ENCODE measurements around the gene MYLK.
"Not testable (repeated sequence)": the region's sequence is repeated elsewhere in the genome, so short reads cannot be mapped to it uniquely, and the experiment has no call there.

MYLK gene

GRCh38 chr3:123621186-123621849 lies 262.8 kb downstream of the MYLK start:
- no peaks in the 10 kb centered on the region for H3K4me1 Mint-ChIP-seq
- H3K27ac Mint-ChIP-seq, result no peak overlapping the region
- H3K27me3 Mint-ChIP-seq, result no peaks in the 10 kb centered on the region
- no peak overlapping the region for H3K4me3 Mint-ChIP-seq
- H3K36me3 Mint-ChIP-seq, result no peaks in the 10 kb centered on the region
- no peaks in the 10 kb centered on the region for H3K9me3 Mint-ChIP-seq

GRCh38 chr3:123620343-123620742 lies 263.8 kb downstream of the MYLK start:
- H3K36me3 Mint-ChIP-seq, result no peaks in the 10 kb centered on the region
- H3K4me3 Mint-ChIP-seq, result no peak overlapping the region
- no peaks in the 10 kb centered on the region for H3K27me3 Mint-ChIP-seq
- H3K4me1 Mint-ChIP-seq, result no peaks in the 10 kb centered on the region
- H3K27ac Mint-ChIP-seq, result no peak overlapping the region
- no peaks in the 10 kb centered on the region for H3K9me3 Mint-ChIP-seq

GRCh38 chr3:123618768-123619484 lies 265.2 kb downstream of the MYLK start:
- Mint-ChIP-seq H3K27ac (no peak overlapping the region), H3K4me3 (no peak overlapping the region), H3K36me3 (no peaks in the 10 kb centered on the region), H3K4me1 (no peaks in the 10 kb centered on the region), H3K9me3 (no peaks in the 10 kb centered on the region), H3K27me3 (no peaks in the 10 kb centered on the region)

DNA sequence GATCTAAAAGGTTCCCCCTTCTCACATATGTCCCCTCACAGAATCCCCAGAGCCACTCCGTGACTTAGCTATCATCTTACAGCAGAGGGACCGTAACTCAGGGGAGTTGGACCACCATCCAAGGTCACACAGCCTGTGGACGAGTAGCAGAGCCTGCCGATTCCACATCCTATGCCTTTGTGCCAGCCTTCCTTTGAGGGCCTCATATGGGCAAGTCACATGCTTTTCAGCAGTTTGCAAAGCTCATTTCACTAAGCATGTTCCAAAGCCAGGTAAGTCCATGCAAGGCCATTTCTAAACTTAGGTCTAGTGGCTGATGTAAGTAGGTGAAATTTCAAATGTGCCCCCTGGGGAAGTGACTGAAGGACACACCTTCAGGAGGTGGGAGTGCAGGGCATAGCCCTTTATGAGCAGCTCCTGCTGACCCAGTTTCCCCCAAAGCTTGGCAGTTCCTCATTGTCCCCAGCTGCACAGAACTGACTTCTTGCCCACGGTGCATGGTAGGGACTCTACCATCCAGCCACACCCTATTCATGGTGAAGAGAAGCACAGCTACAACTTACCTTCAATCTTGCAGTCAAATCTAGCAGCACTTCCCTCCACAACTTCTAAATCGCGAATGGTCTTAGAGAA lies 265.9 kb downstream of the MYLK start:
- H3K9me3 Mint-ChIP-seq, result no peaks in the 10 kb centered on the region
- no peaks in the 10 kb centered on the region for H3K27me3 Mint-ChIP-seq
- H3K4me1 Mint-ChIP-seq, result no peaks in the 10 kb centered on the region
- H3K4me3 Mint-ChIP-seq, result no peak overlapping the region
- H3K27ac Mint-ChIP-seq, result no peak overlapping the region
- H3K36me3 Mint-ChIP-seq, result no peaks in the 10 kb centered on the region

- H3K27me3 Mint-ChIP-seq, result no peaks in the 10 kb centered on the region
- no peak overlapping the region for H3K4me3 Mint-ChIP-seq
- H3K4me1 Mint-ChIP-seq, result no peaks in the 10 kb centered on the region
- no peak overlapping the region for H3K27ac Mint-ChIP-seq
- peaks cover 2% of the 10 kb centered on the region for H3K36me3 Mint-ChIP-seq
- H3K9me3 Mint-ChIP-seq, result no peaks in the 10 kb centered on the region
Observed at GRCh38 chr3:123616593-123616992, 267.5 kb downstream of the MYLK start.

DNA sequence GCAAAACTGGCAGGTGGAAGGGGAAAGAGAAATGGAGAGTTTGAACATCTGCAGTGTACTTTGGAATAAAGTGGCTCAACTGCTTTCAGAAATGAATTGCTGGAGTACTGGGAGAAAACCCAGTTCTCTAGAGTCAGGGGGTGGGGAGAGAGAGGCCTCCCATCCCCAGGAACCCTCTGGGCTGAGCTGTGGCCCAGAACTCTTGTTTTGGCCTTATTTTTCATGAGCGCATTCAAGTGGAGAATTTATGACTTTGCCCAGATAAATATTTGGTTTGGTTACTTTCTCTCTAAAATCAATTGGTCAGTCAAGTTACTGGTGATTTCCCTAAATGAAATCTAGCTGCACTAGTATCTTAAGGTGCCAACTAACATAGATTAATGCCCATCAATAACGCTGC lies 270.6 kb downstream of the MYLK start:
- Mint-ChIP-seq H3K27me3 (no peaks in the 10 kb centered on the region), H3K4me3 (no peak overlapping the region), H3K4me1 (no peaks in the 10 kb centered on the region), H3K27ac (no peak overlapping the region), H3K9me3 (no peaks in the 10 kb centered on the region), H3K36me3 (peaks cover 5% of the 10 kb centered on the region)

- H3K27ac Mint-ChIP-seq, H3K36me3 Mint-ChIP-seq, H3K9me3 Mint-ChIP-seq, H3K4me3 Mint-ChIP-seq, H3K4me1 Mint-ChIP-seq, H3K27me3 Mint-ChIP-seq: not testable (repeated sequence)
Observed at GRCh38 chr3:123611674-123612073, 272.5 kb downstream of the MYLK start.

DNA sequence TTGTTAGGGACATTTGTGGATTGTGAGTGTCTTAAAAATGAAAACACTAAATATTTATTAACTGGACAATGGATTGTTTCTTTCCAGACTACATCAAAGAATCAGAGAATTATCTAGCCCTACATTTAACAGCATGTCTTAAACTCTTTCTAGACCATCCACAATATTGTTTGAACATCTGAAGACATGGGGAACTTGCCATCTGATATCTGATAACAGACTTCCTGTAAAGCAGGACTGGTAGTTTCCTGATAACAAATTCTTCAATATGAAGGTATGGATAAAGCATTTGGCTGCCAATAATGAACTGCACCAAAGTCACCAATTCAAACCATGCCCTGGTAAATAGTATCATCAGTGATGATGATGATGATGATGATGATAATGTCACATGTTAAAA lies 273.1 kb downstream of the MYLK start:
- Mint-ChIP-seq H3K9me3 (no peaks in the 10 kb centered on the region), H3K4me3 (no peak overlapping the region), H3K4me1 (no peaks in the 10 kb centered on the region), H3K27me3 (no peaks in the 10 kb centered on the region), H3K36me3 (peaks cover 5% of the 10 kb centered on the region), H3K27ac (no peak overlapping the region)

DNA sequence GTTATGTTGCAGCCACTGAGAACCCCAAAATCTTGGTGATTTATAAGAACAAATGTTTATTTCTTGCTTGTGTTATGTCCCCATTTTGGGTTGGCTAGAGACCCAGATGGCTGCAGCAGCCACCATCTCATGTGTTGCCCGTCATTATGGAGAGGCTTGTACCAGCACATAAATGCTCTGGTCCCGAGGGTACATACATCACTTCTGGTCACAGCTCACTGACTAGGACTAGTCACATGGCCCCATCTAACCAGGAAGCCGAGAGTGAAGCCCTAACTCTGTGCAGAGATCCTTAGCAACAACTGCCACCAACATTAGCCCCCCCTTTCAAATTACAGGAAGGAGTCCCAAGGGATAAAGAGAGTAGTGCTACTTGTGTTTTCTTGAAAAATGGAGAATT lies 273.8 kb downstream of the MYLK start:
- no peak overlapping the region for H3K4me3 Mint-ChIP-seq
- H3K4me1 Mint-ChIP-seq, result no peaks in the 10 kb centered on the region
- peaks cover 5% of the 10 kb centered on the region for H3K36me3 Mint-ChIP-seq
- no peaks in the 10 kb centered on the region for H3K27me3 Mint-ChIP-seq
- H3K9me3 Mint-ChIP-seq, result no peaks in the 10 kb centered on the region
- H3K27ac Mint-ChIP-seq, result no peak overlapping the region

DNA sequence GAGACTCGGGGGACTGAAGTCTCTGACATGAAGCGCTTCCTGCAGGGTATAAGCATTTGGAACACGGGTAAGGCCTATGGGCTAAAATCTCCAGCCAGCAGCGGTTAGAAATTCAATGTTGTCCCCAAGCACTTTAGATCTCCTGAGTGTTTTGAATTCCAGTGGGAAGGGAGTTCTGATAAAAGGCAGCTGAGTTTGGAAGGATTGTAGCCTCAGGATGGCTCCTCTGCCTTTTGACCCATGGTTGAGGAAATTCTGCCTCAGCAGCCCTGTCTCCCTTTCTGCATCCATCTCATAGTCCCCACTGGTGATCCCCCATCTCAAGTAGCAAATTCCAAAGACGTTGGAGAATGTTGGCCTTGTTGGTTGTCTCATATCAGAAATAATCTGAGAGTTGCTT lies 275.1 kb downstream of the MYLK start:
- Mint-ChIP-seq H3K4me3 (no peak overlapping the region), H3K36me3 (peaks cover 5% of the 10 kb centered on the region), H3K9me3 (no peaks in the 10 kb centered on the region), H3K27ac (no peak overlapping the region), H3K27me3 (no peaks in the 10 kb centered on the region), H3K4me1 (no peaks in the 10 kb centered on the region)

GRCh38 chr3:123608263-123608937 lies 275.7 kb downstream of the MYLK start:
- Mint-ChIP-seq H3K4me1 (no peaks in the 10 kb centered on the region), H3K4me3 (no peak overlapping the region), H3K27ac (no peak overlapping the region), H3K36me3 (peaks cover 5% of the 10 kb centered on the region), H3K27me3 (no peaks in the 10 kb centered on the region), H3K9me3 (no peaks in the 10 kb centered on the region)

DNA sequence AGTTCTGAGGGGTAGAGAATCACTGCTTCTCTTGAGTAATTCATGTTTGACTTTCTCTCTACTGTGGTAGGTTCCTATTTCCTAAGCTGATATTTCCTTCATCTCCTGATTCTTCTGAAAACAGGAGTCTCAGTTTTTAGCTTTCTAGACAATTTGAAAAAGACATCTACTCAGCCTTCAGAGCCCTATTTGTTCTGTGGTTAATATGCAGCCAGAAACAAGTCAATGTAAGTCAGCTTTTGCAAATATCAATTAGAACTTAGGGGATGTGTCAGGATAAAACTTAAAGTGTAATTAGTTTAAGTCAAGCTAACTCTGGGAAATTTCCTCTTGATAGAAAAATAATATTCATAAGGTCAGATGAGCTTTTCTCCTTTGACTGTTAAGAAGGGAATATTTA lies 277.6 kb downstream of the MYLK start:
- no peaks in the 10 kb centered on the region for H3K9me3 Mint-ChIP-seq
- no peak overlapping the region for H3K27ac Mint-ChIP-seq
- H3K36me3 Mint-ChIP-seq, result peaks cover 3% of the 10 kb centered on the region
- no peaks in the 10 kb centered on the region for H3K4me1 Mint-ChIP-seq
- H3K4me3 Mint-ChIP-seq, result no peak overlapping the region
- no peaks in the 10 kb centered on the region for H3K27me3 Mint-ChIP-seq

GRCh38 chr3:123605789-123606234 lies 278.3 kb downstream of the MYLK start:
- Mint-ChIP-seq H3K4me1 (no peaks in the 10 kb centered on the region), H3K27ac (no peak overlapping the region), H3K9me3 (no peaks in the 10 kb centered on the region), H3K27me3 (no peaks in the 10 kb centered on the region), H3K4me3 (no peak overlapping the region), H3K36me3 (peaks cover 3% of the 10 kb centered on the region)

- peaks cover 13% of the 10 kb centered on the region for H3K36me3 Mint-ChIP-seq
- H3K4me3 Mint-ChIP-seq, H3K9me3 Mint-ChIP-seq, H3K27me3 Mint-ChIP-seq, H3K27ac Mint-ChIP-seq, H3K4me1 Mint-ChIP-seq: not testable (repeated sequence)
Observed at GRCh38 chr3:123603153-123603552, 281.0 kb downstream of the MYLK start.

DNA sequence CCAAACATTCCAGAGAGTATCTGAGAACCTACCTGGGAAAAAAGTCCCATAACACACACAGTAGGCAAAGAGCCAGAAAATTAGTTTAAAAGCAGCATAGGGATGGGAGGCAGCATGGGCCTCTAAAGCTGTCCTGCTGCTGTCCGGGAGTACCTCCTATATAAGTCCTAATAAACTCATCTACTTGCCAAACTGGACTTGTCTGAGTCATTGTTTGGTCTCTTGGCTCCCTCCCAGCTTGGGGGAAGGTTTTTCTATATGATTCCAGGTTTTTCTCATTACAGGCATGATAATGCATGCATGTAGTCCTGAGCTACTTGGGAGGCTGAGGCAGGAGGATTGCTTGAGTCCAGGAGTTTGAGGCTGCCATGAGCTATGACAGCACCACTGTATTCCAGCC lies 281.8 kb downstream of the MYLK start:
- peaks cover 13% of the 10 kb centered on the region for H3K36me3 Mint-ChIP-seq
- no peaks in the 10 kb centered on the region for H3K27me3 Mint-ChIP-seq
- H3K4me3 Mint-ChIP-seq, result no peak overlapping the region
- no peaks in the 10 kb centered on the region for H3K4me1 Mint-ChIP-seq
- no peak overlapping the region for H3K27ac Mint-ChIP-seq
- H3K9me3 Mint-ChIP-seq, result no peaks in the 10 kb centered on the region

- not testable (repeated sequence) for H3K4me1 Mint-ChIP-seq, H3K27me3 Mint-ChIP-seq, H3K9me3 Mint-ChIP-seq, H3K4me3 Mint-ChIP-seq, H3K27ac Mint-ChIP-seq
- peaks cover 13% of the 10 kb centered on the region for H3K36me3 Mint-ChIP-seq
Observed at GRCh38 chr3:123600863-123601262, 283.3 kb downstream of the MYLK start.

Measured in activated naive CD4-positive, alpha-beta T cell treated with anti-CD3 and anti-CD28 coated beads, Interleukin-2, amount 50 U/mL, for 24 hours (primary cell).